ENCODE results near the gene CT47C1. TPM values are rescaled to one million over a fixed set of nuclear protein-coding genes. Genes with fewer than 3 reads are reported as not detected.

Gene CT47C1
- total and polyA plus RNA-seq, 4 experiments from 2014 or later: not detected

GRCh38 chrX:119036107-119037029 is 36.4 kb upstream of the CT47C1 start:
- ChIA-PET POLR2A (ENCODE audit: partially characterized antibody) (interaction anchor here (0.7 kb wide), 1 partner anchor 252 kb away, joined by 3 read pairs; no protein-coding TSS in a partner anchor), CTCF (ENCODE audit: partially characterized antibody) (no interaction called here)
- H3K27ac Mint-ChIP-seq: no peak overlapping the region
- no peaks in the 10 kb centered on the region for H3K27me3 Mint-ChIP-seq
- H3K36me3 Mint-ChIP-seq: no peaks in the 10 kb centered on the region
- H3K9me3 ChIP-seq (ENCODE audit: control insufficient read depth in 1 of 2, low read length in 2 of 2): no peaks in the 10 kb centered on the region
- H3K27ac ChIP-seq (ENCODE audit: low read depth, low read length): no peak overlapping the region
- H3K36me3 ChIP-seq (ENCODE audit: insufficient read depth, low read length): no peaks in the 10 kb centered on the region
- no peak overlapping the region for H3K4me3 ChIP-seq (ENCODE audit: low read length in 2 of 2)
- H3K27me3 ChIP-seq (ENCODE audit: insufficient read depth, low read length): no peaks in the 10 kb centered on the region
- peaks cover 0 to 10% (median 4%) of the 10 kb centered on the region in 8 donors for H3K9me3 Mint-ChIP-seq
- no peak for DNase-seq
- no peak overlapping the region for H3K4me3 Mint-ChIP-seq
- H3K4me1 ChIP-seq (ENCODE audit: insufficient read depth, low read length): no peaks in the 10 kb centered on the region
- no peaks in the 10 kb centered on the region for H3K4me1 Mint-ChIP-seq
- intact Hi-C loops (cut with micrococcal nuclease): no loop called here

GRCh38 chrX:119040432-119040831 is 32.4 kb upstream of the CT47C1 start:
- no peaks in the 10 kb centered on the region for H3K36me3 Mint-ChIP-seq
- no peak for DNase-seq
- no peak overlapping the region for H3K27ac ChIP-seq (ENCODE audit: low read depth, low read length)
- H3K4me1 Mint-ChIP-seq: no peaks in the 10 kb centered on the region
- no peaks in the 10 kb centered on the region for H3K9me3 Mint-ChIP-seq
- ChIA-PET CTCF (ENCODE audit: partially characterized antibody) (no interaction called here), POLR2A (ENCODE audit: partially characterized antibody) (no interaction called here)
- H3K9me3 ChIP-seq (ENCODE audit: control insufficient read depth in 1 of 2, low read length in 2 of 2): no peaks in the 10 kb centered on the region
- no peak overlapping the region for H3K4me3 Mint-ChIP-seq
- no peaks in the 10 kb centered on the region for H3K27me3 ChIP-seq (ENCODE audit: insufficient read depth, low read length)
- intact Hi-C loops (cut with micrococcal nuclease): no loop called here
- H3K4me3 ChIP-seq (ENCODE audit: low read length in 2 of 2): no peak overlapping the region
- no peaks in the 10 kb centered on the region for H3K27me3 Mint-ChIP-seq
- no peaks in the 10 kb centered on the region for H3K36me3 ChIP-seq (ENCODE audit: insufficient read depth, low read length)
- no peak overlapping the region for H3K27ac Mint-ChIP-seq
- no peaks in the 10 kb centered on the region for H3K4me1 ChIP-seq (ENCODE audit: insufficient read depth, low read length)

GRCh38 chrX:119041175-119041574 is 31.6 kb upstream of the CT47C1 start:
- no peak for DNase-seq
- no peaks in the 10 kb centered on the region for H3K4me1 ChIP-seq (ENCODE audit: insufficient read depth, low read length)
- ChIA-PET POLR2A (ENCODE audit: partially characterized antibody) (no interaction called here), CTCF (ENCODE audit: partially characterized antibody) (no interaction called here)
- H3K9me3 ChIP-seq (ENCODE audit: control insufficient read depth in 1 of 2, low read length in 2 of 2): no peaks in the 10 kb centered on the region
- H3K36me3 ChIP-seq (ENCODE audit: insufficient read depth, low read length): no peaks in the 10 kb centered on the region
- no peaks in the 10 kb centered on the region for H3K27me3 Mint-ChIP-seq
- no peaks in the 10 kb centered on the region for H3K4me1 Mint-ChIP-seq
- H3K36me3 Mint-ChIP-seq: no peaks in the 10 kb centered on the region
- no peak overlapping the region for H3K4me3 Mint-ChIP-seq
- H3K4me3 ChIP-seq (ENCODE audit: low read length in 2 of 2): no peak overlapping the region
- no peaks in the 10 kb centered on the region for H3K27me3 ChIP-seq (ENCODE audit: insufficient read depth, low read length)
- intact Hi-C loops (cut with micrococcal nuclease): no loop called here
- no peak overlapping the region for H3K27ac ChIP-seq (ENCODE audit: low read depth, low read length)
- H3K9me3 Mint-ChIP-seq: no peaks in the 10 kb centered on the region
- no peak overlapping the region for H3K27ac Mint-ChIP-seq

DNA sequence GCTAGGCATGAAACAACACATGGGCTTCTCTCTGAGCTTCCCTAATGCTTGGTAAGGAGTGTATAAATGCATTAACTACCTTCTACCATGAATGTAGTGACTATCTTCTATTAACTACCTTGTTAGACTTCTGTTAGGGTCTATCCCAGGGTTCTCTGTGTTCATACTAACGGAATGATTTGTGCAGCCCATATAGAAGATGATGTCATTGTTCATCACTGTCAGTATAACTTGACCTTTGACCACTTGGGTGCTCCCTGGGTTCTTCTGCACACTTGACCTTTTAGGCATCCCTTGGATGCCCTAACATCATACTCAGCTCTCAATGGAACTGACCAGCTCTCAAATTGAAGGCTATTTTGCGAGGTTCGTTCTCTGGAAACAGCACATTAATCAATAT is 30.8 kb upstream of the CT47C1 start:
- no peaks in the 10 kb centered on the region for H3K4me1 ChIP-seq (ENCODE audit: insufficient read depth, low read length)
- H3K9me3 Mint-ChIP-seq: no peaks in the 10 kb centered on the region
- no peaks in the 10 kb centered on the region for H3K27me3 ChIP-seq (ENCODE audit: insufficient read depth, low read length)
- DNase-seq: no peak
- H3K4me3 ChIP-seq (ENCODE audit: low read length in 2 of 2): no peak overlapping the region
- no peaks in the 10 kb centered on the region for H3K36me3 Mint-ChIP-seq
- no peaks in the 10 kb centered on the region for H3K4me1 Mint-ChIP-seq
- H3K27me3 Mint-ChIP-seq: peaks cover 1 to 4% of the 10 kb centered on the region in 2 donors
- intact Hi-C loops (cut with micrococcal nuclease): no loop called here
- no peaks in the 10 kb centered on the region for H3K9me3 ChIP-seq (ENCODE audit: control insufficient read depth in 1 of 2, low read length in 2 of 2)
- H3K27ac Mint-ChIP-seq: no peak overlapping the region
- ChIA-PET POLR2A (ENCODE audit: partially characterized antibody) (no interaction called here), CTCF (ENCODE audit: partially characterized antibody) (no interaction called here)
- no peak overlapping the region for H3K4me3 Mint-ChIP-seq
- H3K27ac ChIP-seq (ENCODE audit: low read depth, low read length): no peak overlapping the region
- H3K36me3 ChIP-seq (ENCODE audit: insufficient read depth, low read length): no peaks in the 10 kb centered on the region

- DNase-seq: no peak
- no peaks in the 10 kb centered on the region for H3K4me1 ChIP-seq (ENCODE audit: insufficient read depth, low read length)
- no peaks in the 10 kb centered on the region for H3K9me3 ChIP-seq (ENCODE audit: control insufficient read depth in 1 of 2, low read length in 2 of 2)
- POLR2A ChIA-PET (ENCODE audit: partially characterized antibody): no interaction called here
- H3K36me3 ChIP-seq (ENCODE audit: insufficient read depth, low read length): no peaks in the 10 kb centered on the region
- H3K27ac Mint-ChIP-seq: no peak overlapping the region
- no peak overlapping the region for H3K4me3 Mint-ChIP-seq
- H3K27me3 Mint-ChIP-seq: peaks cover 3 to 5% of the 10 kb centered on the region in 2 donors
- no peaks in the 10 kb centered on the region for H3K4me1 Mint-ChIP-seq
- H3K27ac ChIP-seq (ENCODE audit: low read depth, low read length): no peak overlapping the region
- no peaks in the 10 kb centered on the region for H3K9me3 Mint-ChIP-seq
- no peaks in the 10 kb centered on the region for H3K36me3 Mint-ChIP-seq
- intact Hi-C loops (cut with micrococcal nuclease): no loop called here
- no peak overlapping the region for H3K4me3 ChIP-seq (ENCODE audit: low read length in 2 of 2)
- CTCF ChIA-PET (ENCODE audit: partially characterized antibody): no interaction called here
- H3K27me3 ChIP-seq (ENCODE audit: insufficient read depth, low read length): no peaks in the 10 kb centered on the region
Observed at GRCh38 chrX:119042996-119043395, 29.8 kb upstream of the CT47C1 start.

DNA sequence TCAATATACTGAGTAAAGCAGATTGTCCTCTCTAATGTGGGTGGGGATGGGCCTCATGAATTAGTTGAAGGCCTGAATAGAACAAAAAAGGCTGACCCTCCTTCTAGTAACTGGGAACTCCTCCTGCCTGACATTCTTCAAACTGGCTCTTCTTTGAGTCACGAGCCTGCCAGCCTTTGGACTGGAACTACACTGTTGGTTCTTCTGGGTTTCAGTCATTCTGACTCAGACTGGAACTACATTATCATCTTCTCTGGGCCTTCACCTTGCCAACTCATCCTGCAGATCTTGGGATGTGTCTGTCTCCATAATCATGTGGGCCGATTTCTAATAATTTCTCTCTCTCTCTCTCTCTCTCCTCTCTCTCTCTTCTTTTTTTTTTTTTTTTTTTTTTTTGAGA is 26.9 kb upstream of the CT47C1 start:
- POLR2A ChIA-PET (ENCODE audit: partially characterized antibody): no interaction called here
- no peaks in the 10 kb centered on the region for H3K9me3 ChIP-seq (ENCODE audit: control insufficient read depth in 1 of 2, low read length in 2 of 2)
- Mint-ChIP-seq H3K4me3 (no peak overlapping the region), H3K27me3 (peaks cover 8 to 9% of the 10 kb centered on the region in 2 donors), H3K36me3 (no peaks in the 10 kb centered on the region), H3K4me1 (no peaks in the 10 kb centered on the region), H3K27ac (no peak overlapping the region), H3K9me3 (peaks cover 0 to 2% (median 0%) of the 10 kb centered on the region in 8 donors)
- intact Hi-C loops (cut with micrococcal nuclease): no loop called here
- CTCF ChIA-PET (ENCODE audit: partially characterized antibody): no interaction called here
- no peak overlapping the region for H3K27ac ChIP-seq (ENCODE audit: low read depth, low read length)
- H3K4me3 ChIP-seq (ENCODE audit: low read length in 2 of 2): no peak overlapping the region
- no peak for DNase-seq
- no peaks in the 10 kb centered on the region for H3K4me1 ChIP-seq (ENCODE audit: insufficient read depth, low read length)
- H3K36me3 ChIP-seq (ENCODE audit: insufficient read depth, low read length): no peaks in the 10 kb centered on the region
- no peaks in the 10 kb centered on the region for H3K27me3 ChIP-seq (ENCODE audit: insufficient read depth, low read length)

- no peak overlapping the region for H3K27ac ChIP-seq (ENCODE audit: low read depth, low read length)
- H3K36me3 ChIP-seq (ENCODE audit: insufficient read depth, low read length): no peaks in the 10 kb centered on the region
- Mint-ChIP-seq H3K27me3 (peaks cover under 1 to 2% of the 10 kb centered on the region in 2 donors), H3K4me3 (no peak overlapping the region), H3K36me3 (no peaks in the 10 kb centered on the region), H3K4me1 (no peaks in the 10 kb centered on the region), H3K27ac (no peak overlapping the region), H3K9me3 (no peaks in the 10 kb centered on the region)
- H3K4me1 ChIP-seq (ENCODE audit: insufficient read depth, low read length): no peaks in the 10 kb centered on the region
- intact Hi-C loops (cut with micrococcal nuclease): no loop called here
- no peaks in the 10 kb centered on the region for H3K27me3 ChIP-seq (ENCODE audit: insufficient read depth, low read length)
- H3K9me3 ChIP-seq (ENCODE audit: control insufficient read depth in 1 of 2, low read length in 2 of 2): no peaks in the 10 kb centered on the region
- no peak overlapping the region for H3K4me3 ChIP-seq (ENCODE audit: low read length in 2 of 2)
- CTCF ChIA-PET (ENCODE audit: partially characterized antibody): no interaction called here
- POLR2A ChIA-PET (ENCODE audit: partially characterized antibody): no interaction called here
- no peak for DNase-seq
Observed at GRCh38 chrX:119055687-119056086, 17.1 kb upstream of the CT47C1 start.
